H9 (cell line): ENCODE results near the gene ZFAND5. TPM values are rescaled to one million over a fixed set of nuclear protein-coding genes. Genes with fewer than 3 reads are reported as not detected.

Experiments used
- DNase-seq: peaks from one replicate; pipeline ENCODE4 v3.0.0-alpha.2; 2017
- H2AFZ ChIP-seq: one replicate; pipeline ENCODE4 v1.6.1; 2013; ENCODE audit warnings: mild to moderate bottlenecking, low read length, control low read depth, moderate library complexity
- H2AK5ac ChIP-seq: 2 replicates; pipeline ENCODE4 v1.6.1; 2013; ENCODE audit warnings: low read length, control low read depth, mixed read lengths; ENCODE audit not compliant: insufficient read length
- H2BK120ac ChIP-seq: one replicate; pipeline ENCODE4 v1.6.1; 2013; ENCODE audit warnings: low read depth, mild to moderate bottlenecking, low read length, control low read depth, inconsistent platforms; ENCODE audit not compliant: poor library complexity, severe bottlenecking
- H2BK12ac ChIP-seq: 2 replicates; pipeline ENCODE4 v1.6.1; 2013; ENCODE audit warnings: low read length, control low read depth, mixed read lengths, low read depth; ENCODE audit not compliant: insufficient read length
- H2BK15ac ChIP-seq: 2 replicates; pipeline ENCODE4 v1.6.1; 2013; ENCODE audit warnings: low read depth, low read length, control low read depth
- H2BK20ac ChIP-seq: one replicate; pipeline ENCODE4 v1.6.1; 2013; ENCODE audit warnings: low read depth, mild to moderate bottlenecking, low read length, control low read depth, inconsistent platforms; ENCODE audit not compliant: poor library complexity, severe bottlenecking
- H2BK5ac ChIP-seq: 2 replicates; pipeline ENCODE4 v1.6.1; 2013; ENCODE audit warnings: low read length, control low read depth, mixed read lengths; ENCODE audit not compliant: insufficient read length
- H3K14ac ChIP-seq: 2 replicates; pipeline ENCODE4 v1.6.1; 2013; ENCODE audit warnings: low read length, control low read depth; ENCODE audit not compliant: insufficient read depth
- H3K18ac ChIP-seq: 2 replicates; pipeline ENCODE4 v1.6.1; 2013; ENCODE audit warnings: low read depth, mild to moderate bottlenecking, mixed read lengths, low read length, control low read depth; ENCODE audit not compliant: insufficient read length
- H3K23ac ChIP-seq: 2 replicates; pipeline ENCODE4 v1.6.1; 2013; ENCODE audit warnings: low read length, control low read depth, mixed read lengths, low read depth; ENCODE audit not compliant: insufficient read length
- H3K23me2 ChIP-seq: 2 replicates; pipeline ENCODE4 v1.6.1; 2013; ENCODE audit warnings: low read depth, mild to moderate bottlenecking, mixed read lengths, low read length, control low read depth; ENCODE audit not compliant: insufficient read length, poor library complexity, severe bottlenecking
- H3K27ac ChIP-seq: 2 replicates; pipeline ENCODE4 v1.5.1; 2013; ENCODE audit warnings: low read length, control low read depth, mixed read lengths, low read depth; ENCODE audit not compliant: insufficient read length
- H3K27me3 ChIP-seq: 2 replicates; pipeline ENCODE4 v1.6.1; 2013; ENCODE audit warnings: low read length, control low read depth, inconsistent platforms; ENCODE audit not compliant: insufficient read depth
- H3K4ac ChIP-seq: 2 replicates; pipeline ENCODE4 v1.6.1; 2013; ENCODE audit warnings: low read depth, mild to moderate bottlenecking, control low read depth, inconsistent platforms, low read length, moderate library complexity
- H3K4me1 ChIP-seq: 2 replicates; pipeline ENCODE4 v1.6.1; 2013; ENCODE audit warnings: low read length, control low read depth, inconsistent platforms; ENCODE audit not compliant: insufficient read depth
- H3K4me2 ChIP-seq: 2 replicates; pipeline ENCODE4 v1.6.1; 2013; ENCODE audit warnings: low read length, control low read depth, mixed read lengths; ENCODE audit not compliant: insufficient read length, insufficient read depth
- H3K56ac ChIP-seq: 2 replicates; pipeline ENCODE4 v1.6.1; 2013; ENCODE audit warnings: low read depth, mild to moderate bottlenecking, mixed read lengths, low read length, control low read depth; ENCODE audit not compliant: insufficient read length
- H3K79me1 ChIP-seq: 2 replicates; pipeline ENCODE4 v1.6.1; 2013; ENCODE audit warnings: low read depth, mild to moderate bottlenecking, moderate library complexity, low read length, control low read depth, inconsistent platforms; ENCODE audit not compliant: insufficient read depth, poor library complexity, severe bottlenecking
- H3K79me2 ChIP-seq: 2 replicates; pipeline ENCODE4 v1.6.1; 2013; ENCODE audit warnings: low read length, control low read depth, inconsistent platforms; ENCODE audit not compliant: insufficient read depth
- H3K9ac ChIP-seq: 2 replicates; pipeline ENCODE4 v1.6.1; 2013; ENCODE audit warnings: low read length, control low read depth, mixed read lengths; ENCODE audit not compliant: insufficient read length; ENCODE audit errors: extremely low read depth
- H3K9me3 ChIP-seq: one replicate; pipeline ENCODE4 v1.6.1; 2013; ENCODE audit warnings: low read depth, low read length, inconsistent platforms; ENCODE audit not compliant: control insufficient read depth
- H3T11ph ChIP-seq: one replicate; pipeline ENCODE4 v1.6.1; 2013; ENCODE audit warnings: mild to moderate bottlenecking, low read length, control low read depth, inconsistent platforms
- H4K20me1 ChIP-seq: one replicate; pipeline ENCODE4 v1.6.1; 2013; ENCODE audit not compliant: control insufficient read depth, insufficient read length, insufficient read depth
- H4K5ac ChIP-seq: 2 replicates; pipeline ENCODE4 v1.6.1; 2013; ENCODE audit warnings: low read depth, mild to moderate bottlenecking, mixed read lengths, low read length, control low read depth; ENCODE audit not compliant: insufficient read length
- H4K8ac ChIP-seq: replicated peaks from 2 replicates; pipeline ENCODE4 v1.6.1; 2013; ENCODE audit warnings: low read length, control low read depth, mixed read lengths, low read depth; ENCODE audit not compliant: insufficient read length
- H4K91ac ChIP-seq: 2 replicates; pipeline ENCODE4 v1.6.1; 2013; ENCODE audit warnings: low read depth, mild to moderate bottlenecking, moderate library complexity, mixed read lengths, low read length, control low read depth; ENCODE audit not compliant: insufficient read length
- H3K27ac Mint-ChIP-seq, 3 experiments: 2 replicates in 2 of 3; 3 replicates in 1 of 3; pipeline ENCODE4 v1.8.0; 2020 to 2021; ENCODE audit warnings: mixed read lengths in 3 of 3, mild to moderate bottlenecking in 1 of 3, moderate library complexity in 1 of 3
- H3K27me3 Mint-ChIP-seq: 2 replicates; pipeline ENCODE4 v1.8.0; 2021; ENCODE audit warnings: low read depth, mild to moderate bottlenecking, moderate library complexity, mixed read lengths
- H3K36me3 Mint-ChIP-seq, 3 experiments: 2 replicates in 2 of 3; 3 replicates in 1 of 3; pipeline ENCODE4 v1.8.0; 2020 to 2021; ENCODE audit warnings: low read depth in 3 of 3, mixed read lengths in 3 of 3; ENCODE audit not compliant: insufficient read depth in 1 of 3
- H3K4me1 Mint-ChIP-seq, 2 experiments: 2 replicates each; pipeline ENCODE4 v1.8.0; 2020; ENCODE audit warnings: mixed read lengths in 2 of 2
- H3K4me3 Mint-ChIP-seq, 2 experiments: 2 replicates in 1 of 2; 3 replicates in 1 of 2; pipeline ENCODE4 v1.8.0; 2020 to 2021; ENCODE audit warnings: mild to moderate bottlenecking in 2 of 2, mixed read lengths in 2 of 2, moderate library complexity in 1 of 2
- H3K9me3 Mint-ChIP-seq, 2 experiments: 2 replicates in 1 of 2; 3 replicates in 1 of 2; pipeline ENCODE4 v1.8.0; 2020; ENCODE audit warnings: mild to moderate bottlenecking in 2 of 2, mixed read lengths in 2 of 2, moderate library complexity in 1 of 2
- WGBS: extraction: QIAGEN DNeasy Blood & Tissue Kit; methylation state at CpG from one replicate; pipeline ENCODE4 v1.1.7; 2013; ENCODE audit warnings: missing lambda C conversion rate, low lambda C conversion rate, mixed read lengths; ENCODE audit not compliant: insufficient read length; ENCODE audit errors: extremely low coverage; 5-methylcytosine and 5-hydroxymethylcytosine counted together
- long read RNA-seq: library from polyadenylated mRNA; unstranded; transcript quantifications from one replicate; pipeline ENCODE4 v2.0.0, GENCODE V29; 2020
- total RNA-seq: library from RNA; stranded (reverse); gene quantifications from 2 replicates; pipeline ENCODE4 v1.2.1, GENCODE V29; 2021
- TF ChIP-seq, protein P1 (sequence below): fragments of 200-600 bp; sonication (generic); conservative IDR thresholded peaks from 3 replicates; pipeline ENCODE4 v1.8.0; 2021; ENCODE audit warnings: antibody characterized with exemption, mild to moderate bottlenecking

Gene ZFAND5, protein sequence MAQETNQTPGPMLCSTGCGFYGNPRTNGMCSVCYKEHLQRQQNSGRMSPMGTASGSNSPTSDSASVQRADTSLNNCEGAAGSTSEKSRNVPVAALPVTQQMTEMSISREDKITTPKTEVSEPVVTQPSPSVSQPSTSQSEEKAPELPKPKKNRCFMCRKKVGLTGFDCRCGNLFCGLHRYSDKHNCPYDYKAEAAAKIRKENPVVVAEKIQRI
- 293 and 304 TPM in 2 replicates for total RNA-seq
- long read RNA-seq, full-length matches to known transcripts = 495 of 561 reads
- long read RNA-seq, partial matches to known transcripts = 14 of 561 reads
- long read RNA-seq, other reads (novel, unspliced or antisense) = 52 of 561 reads

DNA sequence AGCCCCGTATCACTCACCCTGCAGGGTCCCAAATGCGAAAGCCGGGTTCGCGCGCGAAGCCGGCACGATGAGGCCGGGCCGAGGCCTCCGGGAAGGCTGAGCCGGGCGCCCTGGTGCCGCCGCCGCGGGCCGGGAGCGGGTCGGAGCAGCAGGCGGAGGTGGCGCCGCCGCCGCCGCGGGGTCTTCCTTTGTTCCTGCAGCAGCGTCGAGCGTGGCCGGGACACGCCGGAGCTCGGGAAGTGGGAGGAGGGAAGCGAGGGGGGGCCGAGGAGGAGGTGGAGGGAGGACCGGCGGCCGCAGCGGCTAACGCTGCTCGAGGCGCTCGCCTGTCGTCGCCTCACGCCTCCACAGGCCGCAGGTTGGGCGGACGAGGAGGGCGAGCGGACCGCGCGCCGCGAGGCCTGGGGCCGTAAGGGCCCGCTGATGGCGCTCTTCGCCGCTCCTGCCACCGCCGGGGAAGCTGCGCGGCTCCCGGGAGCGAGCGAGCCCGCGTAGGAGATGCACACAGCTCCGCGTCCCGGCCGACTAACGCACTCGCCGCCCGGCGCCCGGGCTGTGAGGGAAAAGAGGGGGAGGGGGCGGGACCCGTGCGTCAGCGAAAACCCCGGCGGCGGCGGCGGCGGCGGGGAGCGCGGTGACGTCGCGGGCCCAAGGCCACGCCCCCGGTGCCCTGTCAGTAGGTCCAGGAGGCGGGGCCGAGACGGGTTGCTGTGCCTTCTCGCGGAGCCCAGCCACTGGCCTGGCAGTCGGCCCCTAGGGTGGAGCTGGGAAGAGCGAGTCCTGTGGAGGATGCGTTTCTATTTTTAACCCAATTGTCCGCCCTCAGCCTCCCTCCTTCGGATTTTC lies at the start of gene ZFAND5:
Gene ZFAND5, minus strand, starts transcription at position 530 of the 846 bp plus-strand sequence. CDS start 4,430 bp downstream, outside the sequence.
- peaks cover 45% of the 10 kb centered on the region for H3K79me2 ChIP-seq
- peak within 1 kb of the TSS; percentile 96 for H3K4ac ChIP-seq
- peaks cover 21 to 41% (median 40%) of the 10 kb centered on the region in 3 experiments for H3K36me3 Mint-ChIP-seq
- DNase-seq = peak; percentile 97
- peak within 1 kb of the TSS; percentile 3 for H2BK120ac ChIP-seq
- H2BK15ac ChIP-seq = no peak within 1 kb of the TSS; the same call in 1 of the 2 replicates
- no peak within 1 kb of the TSS for H2AFZ ChIP-seq
- H3K56ac ChIP-seq = no peak within 1 kb of the TSS
- H3K4me1 ChIP-seq = no peaks in the 10 kb centered on the region
- H2BK12ac ChIP-seq = peak within 1 kb of the TSS; percentile 76
- H3K9me3 Mint-ChIP-seq = peaks cover 2% of the 10 kb centered on the region in 2 experiments; a peak in 1 of 5 replicates
- H4K91ac ChIP-seq = peak within 1 kb of the TSS; percentile 70
- H2AK5ac ChIP-seq = no peak within 1 kb of the TSS
- H3K27ac ChIP-seq = peak within 1 kb of the TSS; percentile 92
- H3K4me1 Mint-ChIP-seq = peaks cover 35 to 38% of the 10 kb centered on the region in 2 experiments
- H3K4me2 ChIP-seq = peak within 1 kb of the TSS; percentile 84
- H3K23ac ChIP-seq = no peak within 1 kb of the TSS
- H3K27me3 Mint-ChIP-seq = no peaks in the 10 kb centered on the region
- TF ChIP-seq, protein P1, sequence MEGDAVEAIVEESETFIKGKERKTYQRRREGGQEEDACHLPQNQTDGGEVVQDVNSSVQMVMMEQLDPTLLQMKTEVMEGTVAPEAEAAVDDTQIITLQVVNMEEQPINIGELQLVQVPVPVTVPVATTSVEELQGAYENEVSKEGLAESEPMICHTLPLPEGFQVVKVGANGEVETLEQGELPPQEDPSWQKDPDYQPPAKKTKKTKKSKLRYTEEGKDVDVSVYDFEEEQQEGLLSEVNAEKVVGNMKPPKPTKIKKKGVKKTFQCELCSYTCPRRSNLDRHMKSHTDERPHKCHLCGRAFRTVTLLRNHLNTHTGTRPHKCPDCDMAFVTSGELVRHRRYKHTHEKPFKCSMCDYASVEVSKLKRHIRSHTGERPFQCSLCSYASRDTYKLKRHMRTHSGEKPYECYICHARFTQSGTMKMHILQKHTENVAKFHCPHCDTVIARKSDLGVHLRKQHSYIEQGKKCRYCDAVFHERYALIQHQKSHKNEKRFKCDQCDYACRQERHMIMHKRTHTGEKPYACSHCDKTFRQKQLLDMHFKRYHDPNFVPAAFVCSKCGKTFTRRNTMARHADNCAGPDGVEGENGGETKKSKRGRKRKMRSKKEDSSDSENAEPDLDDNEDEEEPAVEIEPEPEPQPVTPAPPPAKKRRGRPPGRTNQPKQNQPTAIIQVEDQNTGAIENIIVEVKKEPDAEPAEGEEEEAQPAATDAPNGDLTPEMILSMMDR = no peak
- peak within 1 kb of the TSS; percentile 44 for H2BK5ac ChIP-seq
- H4K8ac ChIP-seq = peak within 1 kb of the TSS; percentile 56
- H3K9me3 ChIP-seq = no peaks in the 10 kb centered on the region
- no peaks in the 10 kb centered on the region for H4K20me1 ChIP-seq
- H3K27ac Mint-ChIP-seq = peak within 1 kb of the TSS; percentile 97 to 100 (median 99)
- H2BK20ac ChIP-seq = no peak within 1 kb of the TSS
- peak within 1 kb of the TSS; percentile 97 for H3K18ac ChIP-seq
- peak within 1 kb of the TSS; percentile 99 for H3K9ac ChIP-seq
- H3K4me3 Mint-ChIP-seq = peak within 1 kb of the TSS; percentile 85 to 95
- WGBS = no CpG with 5 or more reads among the region's 110 CpGs
- H3K79me1 ChIP-seq = no peaks in the 10 kb centered on the region
- peaks cover 13% of the 10 kb centered on the region for H3K23me2 ChIP-seq
- peak within 1 kb of the TSS; percentile 95 for H3K14ac ChIP-seq
- peak within 1 kb of the TSS; percentile 79 for H4K5ac ChIP-seq
- H3K27me3 ChIP-seq = no peaks in the 10 kb centered on the region
- peak within 1 kb of the TSS; percentile 79 for H3T11ph ChIP-seq
